ENCODE results near the gene NARS2.

- no peak for TF ChIP-seq CHD2 (IDR thresholded peaks at IDR 0.05; ENCODE audit: borderline replicate concordance, low read depth, low read length)
- no peak for TF ChIP-seq NRF1 (conservative IDR thresholded peaks at IDR 0.05; ENCODE audit: low read depth, low read length)
- TF ChIP-seq SUPT20H (IDR thresholded peaks at IDR 0.05; ENCODE audit: borderline replicate concordance, control insufficient read depth, low read depth, low read length), result no peak
- no peak for TF ChIP-seq MAX (IDR thresholded peaks at IDR 0.05; ENCODE audit: low read depth, low read length)
- no peak for TF ChIP-seq EP300 (IDR thresholded peaks at IDR 0.05; ENCODE audit: borderline replicate concordance in 1 of 2, control insufficient read depth in 1 of 2, low read depth in 2 of 2, low read length in 2 of 2)
Measured at GRCh38 chr11:78547931-78548705, 26.5 kb downstream of the NARS2 start.
